B cell (primary cell): ENCODE results near the gene ZNF524.

ENCODE experiments used
- CTCF ChIP-seq: fragments of 200-600 bp; IDR thresholded peaks from one replicate; pipeline ENCODE4 v1.8.0; 2022; ENCODE audit warnings: antibody characterized with exemption, mild to moderate bottlenecking
- EZH2 ChIP-seq: IDR thresholded peaks from 2 replicates; pipeline ENCODE4 v1.6.1; 2012; ENCODE audit warnings: borderline replicate concordance, low read depth, mild to moderate bottlenecking, moderate library complexity, low read length; ENCODE audit not compliant: insufficient read depth, poor library complexity, severe bottlenecking

- no peak for TF ChIP-seq CTCF
- TF ChIP-seq EZH2: no peak
Observed at GRCh38 chr19:55592391-55593090, 7.5 kb upstream of the ZNF524 start.
